HFF-Myc (cell line): Measurements from ENCODE around the gene ICAM2.

Experiments
- DNase-seq: peaks from one replicate; pipeline ENCODE4 v3.0.0-alpha.2; 2011; ENCODE audit warnings: low read depth; ENCODE audit errors: extremely low read depth
- H3K4me3 ChIP-seq: replicated peaks from 2 replicates; pipeline ENCODE4 v1.5.1; 2011; ENCODE audit warnings: low read depth, mild to moderate bottlenecking, control low read depth, low read length
- TF ChIP-seq, protein P1 (sequence below): IDR thresholded peaks from 2 replicates; pipeline ENCODE4 v1.5.1; 2012; ENCODE audit warnings: mild to moderate bottlenecking, low read depth, low read length, control low read depth; ENCODE audit errors: missing control alignments

ICAM2 gene

DNA sequence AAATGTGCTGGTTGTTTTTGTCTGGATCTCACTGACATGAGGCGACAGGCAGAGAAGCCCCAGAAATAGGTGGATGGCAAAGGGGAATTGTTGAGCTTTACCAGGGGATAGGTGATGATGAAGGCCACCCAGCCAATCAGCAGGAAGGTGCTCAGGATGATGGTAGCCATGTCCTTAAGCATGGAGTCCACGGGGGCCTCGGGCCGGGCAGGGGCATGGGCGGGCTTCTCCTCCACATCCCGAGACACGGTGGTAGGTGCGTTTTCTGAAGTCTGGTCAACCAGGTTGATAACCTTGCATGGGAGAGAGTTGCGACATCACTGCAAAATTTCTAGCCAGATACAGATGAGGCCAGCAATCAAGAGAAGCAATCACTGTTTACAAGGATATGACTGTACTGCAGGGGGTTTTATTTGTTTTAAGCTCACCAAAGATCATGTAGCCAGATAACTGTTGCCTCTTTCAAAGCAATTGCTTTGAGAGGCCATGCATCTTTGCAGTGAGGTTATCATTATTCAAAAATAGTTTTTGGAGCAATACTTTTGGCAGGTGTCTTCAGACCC is 37.3 kb upstream of the ICAM2 start:
- TF ChIP-seq, protein P1, sequence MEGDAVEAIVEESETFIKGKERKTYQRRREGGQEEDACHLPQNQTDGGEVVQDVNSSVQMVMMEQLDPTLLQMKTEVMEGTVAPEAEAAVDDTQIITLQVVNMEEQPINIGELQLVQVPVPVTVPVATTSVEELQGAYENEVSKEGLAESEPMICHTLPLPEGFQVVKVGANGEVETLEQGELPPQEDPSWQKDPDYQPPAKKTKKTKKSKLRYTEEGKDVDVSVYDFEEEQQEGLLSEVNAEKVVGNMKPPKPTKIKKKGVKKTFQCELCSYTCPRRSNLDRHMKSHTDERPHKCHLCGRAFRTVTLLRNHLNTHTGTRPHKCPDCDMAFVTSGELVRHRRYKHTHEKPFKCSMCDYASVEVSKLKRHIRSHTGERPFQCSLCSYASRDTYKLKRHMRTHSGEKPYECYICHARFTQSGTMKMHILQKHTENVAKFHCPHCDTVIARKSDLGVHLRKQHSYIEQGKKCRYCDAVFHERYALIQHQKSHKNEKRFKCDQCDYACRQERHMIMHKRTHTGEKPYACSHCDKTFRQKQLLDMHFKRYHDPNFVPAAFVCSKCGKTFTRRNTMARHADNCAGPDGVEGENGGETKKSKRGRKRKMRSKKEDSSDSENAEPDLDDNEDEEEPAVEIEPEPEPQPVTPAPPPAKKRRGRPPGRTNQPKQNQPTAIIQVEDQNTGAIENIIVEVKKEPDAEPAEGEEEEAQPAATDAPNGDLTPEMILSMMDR: no peak
- no peak for DNase-seq
- H3K4me3 ChIP-seq: no peak overlapping the region

DNA sequence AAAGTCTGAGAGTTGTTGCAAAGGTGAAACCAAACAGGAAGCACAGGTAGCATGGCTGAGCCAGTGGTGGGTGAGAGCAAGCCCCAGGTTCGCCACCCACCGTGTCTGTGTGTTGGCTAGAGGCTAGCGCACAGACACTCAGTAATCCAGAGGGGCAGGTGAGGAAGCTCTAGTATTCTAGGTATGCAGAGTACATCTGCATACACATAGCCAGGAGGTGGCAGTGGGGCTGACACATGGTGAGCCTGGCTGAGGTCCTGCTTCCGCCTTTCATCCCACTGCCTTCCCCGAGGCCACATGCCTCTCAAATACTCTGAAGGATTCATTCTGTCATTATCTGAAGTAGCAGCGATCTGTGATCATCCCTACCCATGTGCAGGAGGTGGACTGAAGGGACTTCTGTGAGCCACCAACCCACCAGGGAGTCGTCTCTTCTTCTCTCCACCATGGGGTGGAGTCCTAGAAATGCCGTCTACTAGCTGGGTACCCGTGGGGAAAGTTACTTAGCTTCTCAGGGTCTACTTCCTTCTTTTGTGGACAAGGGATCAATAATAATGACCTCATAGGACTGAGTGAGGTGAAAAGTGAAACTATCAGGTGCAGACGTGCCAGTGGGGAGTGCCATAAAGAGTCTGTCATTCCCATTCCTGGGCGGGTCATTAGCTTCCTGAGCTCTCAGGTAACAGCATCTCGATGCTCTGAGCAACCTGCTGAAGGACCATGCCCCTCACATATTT is 36.0 kb upstream of the ICAM2 start:
- no peak for DNase-seq
- no peak overlapping the region for H3K4me3 ChIP-seq
- TF ChIP-seq, protein P1: no peak

DNA sequence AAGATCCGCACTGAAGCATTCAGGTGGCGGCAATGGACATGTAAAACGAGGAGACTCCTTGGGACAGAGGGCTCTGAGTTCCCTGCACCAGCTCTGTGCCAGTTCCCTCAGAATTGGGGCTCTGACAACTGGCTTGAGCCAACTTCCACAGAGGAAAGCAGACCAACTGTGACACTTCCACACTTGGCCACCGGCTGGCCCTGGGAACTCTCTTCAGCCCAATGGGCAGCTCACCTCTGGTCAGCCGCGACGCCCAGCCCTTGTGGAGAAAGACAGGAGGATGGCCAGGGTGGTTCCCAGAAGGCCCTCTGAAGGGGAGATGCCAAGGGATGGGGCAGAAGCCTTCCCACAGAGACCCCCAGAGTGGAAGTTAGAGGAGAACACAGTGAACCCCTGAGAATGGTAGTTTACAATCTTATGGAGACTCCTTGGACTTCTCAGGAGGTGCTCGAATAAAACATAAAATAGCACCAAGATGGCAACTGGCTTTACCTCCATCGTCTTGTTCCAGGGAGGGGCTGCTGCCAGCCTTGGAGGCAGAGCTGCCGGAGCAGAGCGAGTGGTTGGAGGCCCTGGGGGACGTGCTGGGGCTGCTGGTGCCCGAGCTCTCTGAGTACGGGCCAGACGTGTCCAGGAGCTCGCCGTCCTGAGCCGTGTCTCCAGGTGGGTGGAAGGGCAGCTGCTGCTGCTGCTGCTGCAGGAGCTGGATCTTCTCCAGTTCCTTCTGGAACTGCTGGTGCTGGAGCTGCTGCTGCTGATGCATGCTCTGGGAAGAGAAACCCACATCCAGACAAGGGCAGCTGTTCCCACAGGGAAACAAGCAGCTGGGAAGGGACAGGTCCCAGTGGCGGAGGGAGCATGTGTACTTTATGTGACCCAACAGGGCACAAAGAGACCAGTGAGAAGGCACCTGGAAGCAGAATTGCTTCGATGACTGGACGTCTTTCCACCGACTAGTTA is 35.0 kb upstream of the ICAM2 start:
- DNase-seq: no peak
- TF ChIP-seq, protein P1: no peak
- H3K4me3 ChIP-seq: no peak overlapping the region

DNA sequence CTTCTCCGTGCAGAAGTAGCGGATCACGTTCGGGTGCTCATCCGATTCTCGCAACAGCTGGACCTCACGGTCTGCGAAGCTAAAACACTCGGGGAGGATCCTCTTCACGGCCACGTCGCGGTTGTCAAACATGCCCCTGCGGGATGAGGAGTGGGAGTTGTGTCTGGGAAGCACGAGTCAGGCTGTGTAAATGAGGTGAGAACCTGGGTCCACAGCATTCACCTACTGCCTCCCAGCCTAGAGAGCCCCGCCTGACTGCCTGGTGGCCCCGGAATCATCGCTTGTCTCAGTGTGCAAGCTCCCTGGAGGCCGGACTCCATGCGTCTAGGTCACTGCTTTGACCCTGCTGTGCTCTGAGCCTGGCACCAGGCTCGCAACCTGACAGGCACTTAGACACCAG is 33.9 kb upstream of the ICAM2 start:
- TF ChIP-seq, protein P1: no peak
- DNase-seq: no peak
- H3K4me3 ChIP-seq: no peak overlapping the region

DNA sequence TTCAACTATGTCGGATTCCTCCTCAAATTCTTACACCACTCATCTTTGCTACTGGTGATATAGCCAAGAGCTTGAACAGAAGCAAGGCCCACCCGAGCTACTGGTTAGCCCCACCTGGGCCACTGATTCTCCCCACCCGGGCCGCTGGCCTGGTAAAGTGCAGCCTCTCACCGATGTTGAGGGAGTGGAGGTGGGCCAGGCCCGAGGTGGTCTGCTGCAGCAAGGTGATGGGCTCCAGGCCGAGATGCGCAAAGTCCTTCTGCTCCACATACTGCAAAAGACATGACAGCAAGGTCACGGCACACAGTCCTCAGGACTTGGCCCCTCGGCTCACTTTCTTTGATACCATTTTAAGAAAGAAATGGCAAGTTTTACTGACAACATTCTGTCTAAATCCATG is 32.7 kb upstream of the ICAM2 start:
- no peak for DNase-seq
- TF ChIP-seq, protein P1: no peak
- H3K4me3 ChIP-seq: no peak overlapping the region

DNA sequence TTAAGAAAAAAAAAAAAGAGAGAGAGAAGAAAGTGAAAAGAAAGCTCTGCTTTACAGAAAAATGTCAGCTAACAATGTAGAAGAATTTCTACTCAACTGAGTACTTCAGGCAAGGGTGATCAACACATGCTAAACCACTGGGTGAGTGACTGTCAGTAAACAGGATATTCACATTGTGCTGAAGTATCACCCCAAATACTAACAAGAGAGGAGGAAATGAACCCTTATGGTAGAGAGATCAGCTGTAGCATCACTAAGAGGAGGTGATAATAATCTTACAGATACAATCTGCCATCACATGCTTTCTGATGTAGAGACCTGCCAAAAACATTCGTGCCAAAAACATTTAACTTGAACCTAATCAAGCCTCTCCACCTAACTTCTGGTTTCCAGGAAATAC is 30.7 kb upstream of the ICAM2 start:
- H3K4me3 ChIP-seq: no peak overlapping the region
- TF ChIP-seq, protein P1: no peak
- no peak for DNase-seq
